Fibroblast of peridontal ligament (primary cell): ENCODE data around the gene TRA2A.

Source experiments
- DNase-seq: peaks from one replicate; pipeline ENCODE4 v3.0.0-alpha.2; 2010; ENCODE audit errors: extremely low read depth

TRA2A gene

DNA sequence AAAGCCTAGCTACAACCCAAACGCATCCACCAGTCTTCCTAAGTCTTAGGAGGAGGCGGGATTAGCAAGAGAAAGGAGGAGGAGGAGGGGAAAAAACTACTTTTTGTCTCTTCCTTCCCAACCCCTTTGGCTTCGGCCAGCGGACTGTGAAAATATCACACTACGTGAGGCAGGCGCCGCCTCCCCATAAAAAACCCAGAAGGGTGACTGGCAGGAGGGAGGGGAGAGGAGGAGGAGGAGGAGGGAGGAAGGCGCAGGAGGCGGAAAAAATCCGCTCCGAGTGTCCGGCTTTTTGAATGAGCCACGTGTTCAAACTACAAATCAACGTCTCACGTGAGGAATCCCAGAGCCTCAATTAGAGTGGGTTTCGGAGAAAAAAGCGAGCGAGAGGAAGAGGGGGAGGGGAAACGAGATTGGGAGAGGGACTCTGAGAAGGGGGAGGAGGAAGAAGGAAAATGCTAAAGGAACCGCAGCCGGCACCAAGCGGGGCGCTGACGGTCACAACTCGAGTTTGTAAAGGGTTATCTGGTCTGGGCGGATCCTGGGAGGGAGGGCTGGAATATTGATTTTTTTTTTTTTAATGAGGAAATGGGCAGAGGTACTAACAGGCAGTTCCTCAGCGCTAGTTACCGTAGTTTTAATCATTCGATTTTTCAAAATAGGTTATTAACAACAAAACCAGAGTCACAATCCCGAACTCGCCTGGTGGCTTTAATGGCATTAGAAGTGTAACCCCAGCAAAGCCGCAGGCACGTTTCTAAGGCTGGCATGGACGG lies 61.3 kb downstream of the TRA2A start, which contains the start of gene IGF2BP3:
Gene IGF2BP3, minus strand, starts transcription at position 162 of the 776 bp plus-strand sequence. CDS start 381 bp downstream, outside the sequence.
- DNase-seq, result peak; percentile 86

DNA sequence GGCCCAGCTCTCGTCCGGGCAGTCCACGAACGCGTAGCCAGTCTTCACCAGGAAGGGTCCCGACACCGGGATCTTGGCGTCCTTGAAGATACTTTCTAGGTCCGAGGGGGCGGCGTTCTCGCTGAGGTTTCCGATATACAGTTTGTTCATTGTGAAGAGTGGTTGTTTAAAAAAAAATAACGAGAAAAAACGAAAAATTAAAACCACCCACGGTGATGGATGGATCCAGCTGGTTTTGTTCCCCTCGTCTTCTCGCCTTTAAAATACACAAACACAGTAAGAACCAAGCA lies 61.9 kb downstream of the TRA2A start:
- peak; percentile 21 for DNase-seq

DNA sequence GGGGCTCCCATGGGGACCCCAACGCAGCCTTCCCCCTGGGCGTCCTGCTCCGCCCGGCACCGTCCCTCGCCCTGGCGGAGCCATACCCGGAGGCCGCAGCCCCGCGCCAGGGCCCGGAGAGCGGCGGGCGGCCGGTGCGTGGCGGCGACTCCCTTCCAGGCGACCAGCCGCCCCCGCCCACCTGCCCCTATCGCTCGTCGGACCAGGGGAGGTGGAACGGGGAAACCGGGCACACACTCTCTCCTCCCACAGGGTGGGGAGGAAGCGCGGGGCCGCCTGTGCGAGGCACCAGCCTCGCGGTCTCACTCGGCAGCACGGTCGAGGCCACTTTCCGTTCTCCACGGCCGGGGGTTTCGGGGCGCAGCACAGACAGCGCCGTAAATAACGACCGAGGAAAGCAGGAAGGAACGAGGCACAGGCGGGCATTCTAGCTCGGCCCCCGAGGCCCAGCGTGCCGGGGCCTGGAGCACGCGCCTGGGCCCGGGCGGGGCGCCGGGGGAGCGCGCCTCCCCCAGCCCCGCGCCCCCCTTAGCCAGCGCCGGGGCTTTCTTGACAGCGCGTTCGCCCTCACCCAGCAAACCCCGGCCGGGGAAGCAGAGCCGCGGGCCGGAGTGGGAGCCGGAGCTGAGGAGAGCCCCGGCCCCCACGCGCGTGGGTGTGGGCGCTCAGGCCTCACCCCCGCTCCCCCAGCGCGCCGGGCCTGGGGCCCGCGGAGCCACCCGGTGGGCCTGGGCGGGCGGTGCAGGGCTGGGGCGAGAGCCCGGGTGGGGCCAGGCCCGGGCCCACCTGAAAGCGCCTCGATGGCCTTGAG lies 62.4 kb downstream of the TRA2A start:
- no peak for DNase-seq

DNA sequence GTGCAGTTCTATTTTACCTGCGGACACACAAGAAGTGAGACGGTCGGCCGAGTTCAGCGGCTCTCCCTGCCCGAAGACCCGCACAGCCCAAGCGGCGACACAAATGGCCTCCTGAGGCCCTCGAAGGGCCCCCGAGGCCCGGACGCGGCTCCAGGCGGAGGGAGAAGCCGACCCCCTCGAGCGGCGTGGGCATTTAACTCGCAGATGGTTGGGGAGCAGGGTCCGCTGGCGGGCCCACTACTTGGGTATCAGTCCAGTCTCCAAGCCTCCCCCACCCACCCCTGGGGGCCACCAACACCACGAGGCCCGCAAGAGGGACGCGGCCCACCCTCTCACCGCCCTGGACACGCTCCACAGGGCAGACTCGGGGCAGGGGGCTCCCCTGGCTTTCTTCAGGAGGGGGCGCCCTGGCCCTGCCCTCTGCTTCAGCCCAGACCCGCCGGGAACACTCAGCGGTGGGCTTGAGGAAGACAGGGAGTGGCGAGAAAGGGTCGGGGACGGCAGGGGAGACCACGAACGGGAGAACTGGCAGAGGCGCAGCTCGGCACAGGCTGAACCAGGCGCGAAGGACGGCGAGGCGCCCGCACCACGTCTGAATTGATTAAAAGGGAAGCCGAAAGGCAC lies 63.1 kb downstream of the TRA2A start:
- DNase-seq, result no peak

DNA sequence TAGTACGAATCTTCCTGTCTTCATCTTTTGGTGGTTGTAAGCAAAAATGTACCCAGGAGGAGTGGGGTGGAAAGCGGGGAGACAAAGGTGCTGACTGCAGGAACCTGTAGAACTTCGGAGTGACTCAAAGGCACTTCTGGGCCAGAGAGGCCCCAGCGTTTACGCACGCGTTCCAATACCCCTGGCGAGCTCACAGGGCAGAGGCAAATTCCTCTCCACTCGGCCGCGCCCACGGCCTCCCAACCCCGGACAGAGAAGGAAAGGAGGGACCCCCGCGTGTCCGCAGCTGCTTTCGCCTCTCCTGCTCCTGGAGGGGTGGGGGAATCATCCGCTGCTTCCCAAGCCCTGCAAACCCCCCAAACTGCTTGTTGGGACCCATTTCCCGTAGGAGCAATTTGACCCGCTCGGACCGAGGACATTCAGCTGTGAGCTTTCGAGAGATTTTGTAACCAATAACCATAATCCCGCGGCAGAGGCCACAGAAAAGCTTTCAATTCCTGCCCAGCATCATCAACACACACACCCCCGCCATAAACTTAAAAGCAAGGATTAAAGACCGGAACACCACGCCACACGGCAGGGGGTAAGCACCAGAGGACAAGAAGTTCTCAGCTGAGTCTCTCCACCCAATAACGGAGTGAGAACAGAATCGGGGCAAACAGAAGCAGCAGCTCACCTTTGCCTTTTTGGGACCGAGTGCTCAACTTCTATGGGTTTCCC lies 63.8 kb downstream of the TRA2A start:
- peak; percentile 50 for DNase-seq

DNA sequence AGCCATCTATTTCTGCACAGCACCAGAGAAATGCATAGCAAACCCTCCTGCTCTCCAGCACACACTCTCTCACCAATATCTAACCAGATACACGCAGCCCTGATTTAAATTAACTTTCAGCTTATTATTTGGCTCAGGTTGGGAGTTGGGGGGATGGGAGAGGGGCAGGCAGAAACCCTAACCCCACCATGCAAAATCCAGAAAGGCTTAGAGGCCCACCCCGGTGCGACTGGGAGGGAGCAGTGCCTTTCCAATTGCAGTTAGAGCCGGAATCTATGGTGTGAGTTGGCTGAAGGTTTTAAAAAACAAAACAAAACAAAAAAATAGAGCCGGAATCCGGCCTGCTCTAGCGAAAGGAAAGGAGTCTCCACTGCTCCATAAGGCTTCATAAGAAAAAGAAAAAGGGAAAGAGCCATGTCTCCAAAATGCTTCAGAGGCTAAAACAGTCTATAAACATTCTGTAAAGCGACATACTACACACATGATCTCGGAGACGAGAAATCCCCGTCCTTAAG lies 64.4 kb downstream of the TRA2A start:
- DNase-seq, result no peak

DNA sequence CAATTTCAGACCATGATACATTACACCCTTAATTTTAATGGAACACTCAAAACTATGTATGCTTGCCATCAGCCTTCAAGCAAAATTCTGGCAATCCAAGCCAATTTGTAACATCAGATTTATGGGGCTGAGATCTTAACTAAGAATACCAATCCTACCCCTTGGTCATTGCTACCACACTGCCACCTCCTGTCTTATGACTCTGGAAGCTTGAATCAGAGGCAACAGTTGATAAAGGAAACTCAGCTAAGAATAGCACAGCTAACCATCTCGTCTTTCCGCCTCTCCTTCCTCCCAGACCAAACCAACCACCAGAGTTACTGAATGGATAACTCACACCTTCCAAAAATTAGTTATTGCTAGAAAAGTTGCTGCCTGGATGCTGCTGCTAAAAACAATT lies 68.9 kb downstream of the TRA2A start:
- peak; percentile 83 for DNase-seq

DNA sequence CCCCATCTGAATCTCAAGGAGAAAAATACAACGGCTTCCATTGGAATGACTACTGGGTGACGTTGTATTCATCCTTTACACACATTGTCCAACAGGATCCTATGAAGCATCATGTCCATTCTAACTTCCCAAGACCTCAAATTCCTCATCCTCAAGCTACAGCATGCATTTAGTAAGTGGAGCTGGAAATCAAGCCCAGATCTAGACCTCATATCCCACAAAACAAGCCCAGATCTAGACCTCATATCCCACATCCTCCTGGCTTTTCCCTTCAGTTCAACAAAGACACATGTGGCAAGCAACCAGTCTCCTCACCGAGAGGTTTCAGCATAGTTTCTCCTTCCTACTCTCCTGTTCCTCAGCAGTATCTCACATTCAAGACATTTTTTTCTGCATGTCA lies 73.7 kb downstream of the TRA2A start:
- DNase-seq, result peak; percentile 21

DNA sequence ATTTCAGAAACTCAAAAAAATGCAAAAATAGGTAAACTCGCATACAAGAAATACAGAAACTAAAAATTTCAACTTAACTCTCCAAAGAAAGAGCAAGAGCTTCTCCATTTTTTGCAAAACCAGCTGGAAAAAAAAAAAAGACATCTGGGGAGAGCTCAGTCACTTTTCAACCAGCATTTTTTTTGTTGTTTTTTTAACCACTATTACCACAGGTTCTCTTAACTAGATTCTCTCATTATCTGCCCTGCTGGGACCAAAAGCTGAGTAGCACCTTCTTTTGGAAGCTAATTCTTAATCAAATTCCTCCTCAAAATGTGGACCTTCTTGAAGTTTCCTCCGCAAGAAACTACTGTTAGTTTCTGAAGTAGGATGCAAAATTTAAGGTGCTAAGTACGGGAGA lies 75.7 kb downstream of the TRA2A start:
- no peak for DNase-seq

DNA sequence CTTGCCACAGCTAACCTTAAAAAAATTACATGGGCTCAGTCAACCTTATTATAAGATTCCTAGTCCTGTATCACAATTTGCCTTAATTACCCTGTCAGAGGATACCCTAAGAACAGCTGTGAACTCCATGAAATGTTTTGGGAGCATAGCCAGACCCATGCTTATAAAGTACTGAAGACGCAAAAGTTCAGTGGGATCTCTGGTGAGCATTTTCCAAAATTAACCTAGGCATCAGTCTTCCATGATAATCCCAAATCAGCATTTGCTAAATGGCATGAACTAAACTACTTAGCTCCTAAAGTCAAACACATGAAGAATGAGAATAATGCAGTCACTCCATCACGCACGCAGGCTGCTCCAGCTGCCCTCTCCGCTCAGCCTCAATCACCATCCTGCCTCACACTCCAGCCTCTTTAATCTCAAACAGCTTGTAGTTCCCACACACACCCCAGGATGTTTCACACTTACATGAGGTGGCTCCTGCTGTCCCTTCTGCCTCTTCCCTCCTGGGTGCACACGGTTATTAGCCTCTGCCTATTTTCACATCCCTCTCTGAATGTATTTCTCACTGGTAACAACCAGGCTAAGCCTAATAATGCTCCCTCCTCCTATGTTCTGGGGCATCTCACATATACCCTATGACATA lies 76.8 kb downstream of the TRA2A start:
- DNase-seq, result no peak
